ENCODE data around the gene ATP10B. TPM values are rescaled to one million over a fixed set of nuclear protein-coding genes. Genes with fewer than 3 reads are reported as not detected.

Gene ATP10B
- total RNA-seq, 1 experiment from 2014 or later = 0.11 TPM

- H3K4me1 Mint-ChIP-seq = peaks cover 13% of the 10 kb centered on the region; the same call in 1 of the 2 replicates
These were observed 217.0 kb downstream of the ATP10B start for GRCh38 chr5:160635046-160635445.

GRCh38 chr5:160629003-160629402 lies 223.0 kb downstream of the ATP10B start:
- TF ChIP-seq HMGXB4 (CRISPR knock-in tag; IDR thresholded peaks at IDR 0.05) (no peak), SP1 (CRISPR knock-in tag; conservative IDR thresholded peaks at IDR 0.05) (no peak), ERG (CRISPR knock-in tag; IDR thresholded peaks at IDR 0.05) (no peak), USF1 (CRISPR knock-in tag; IDR thresholded peaks at IDR 0.05) (no peak), ATF1 (CRISPR knock-in tag; IDR thresholded peaks at IDR 0.05) (no peak), NR2C2 (CRISPR knock-in tag; IDR thresholded peaks at IDR 0.05) (no peak), SMAD4 (CRISPR knock-in tag; IDR thresholded peaks at IDR 0.05) (no peak)
- no peak overlapping the region for H3K27ac Mint-ChIP-seq
- no peaks in the 10 kb centered on the region for H3K27me3 Mint-ChIP-seq (ENCODE audit: low read depth)
- no peak overlapping the region for H3K4me3 Mint-ChIP-seq
- POLR2A ChIA-PET = no interaction called here
- ATAC-seq (no peak), DNase-seq (ENCODE audit: low spot score) (no peak)
- H3K36me3 Mint-ChIP-seq = no peaks in the 10 kb centered on the region
- H3K9me3 Mint-ChIP-seq = peaks cover 6% of the 10 kb centered on the region
- H3K4me1 Mint-ChIP-seq = peaks cover 25% of the 10 kb centered on the region
- CTCF ChIA-PET = interaction anchor here (1.0 kb wide), 1 partner anchor 190 kb away, joined by 4 read pairs; no protein-coding TSS in a partner anchor

More at GRCh38 chr5:160635046-160635445, 217.0 kb downstream of the ATP10B start:
- CTCF ChIA-PET = no interaction called here
- DNase-seq (ENCODE audit: low spot score) (no peak), ATAC-seq (no peak)
- no peak overlapping the region for H3K27ac Mint-ChIP-seq
- no peak overlapping the region for H3K4me3 Mint-ChIP-seq
- peaks cover 6% of the 10 kb centered on the region for H3K9me3 Mint-ChIP-seq
- POLR2A ChIA-PET = no interaction called here
- no peak for TF ChIP-seq NFE2L1 (CRISPR knock-in tag; IDR thresholded peaks at IDR 0.05)
- TF ChIP-seq ZBTB21 (CRISPR knock-in tag; IDR thresholded peaks at IDR 0.05; ENCODE audit: borderline replicate concordance) = no peak
- no peak for TF ChIP-seq JUN (CRISPR knock-in tag; IDR thresholded peaks at IDR 0.05)
- TF ChIP-seq TCF7 (CRISPR knock-in tag; IDR thresholded peaks at IDR 0.05; ENCODE audit: low read depth) = no peak
- no peaks in the 10 kb centered on the region for H3K36me3 Mint-ChIP-seq
- H3K27me3 Mint-ChIP-seq (ENCODE audit: low read depth) = no peaks in the 10 kb centered on the region; the same call in 1 of the 2 replicates

- Mint-ChIP-seq H3K9me3 (peaks cover 6% of the 10 kb centered on the region), H3K4me3 (no peak overlapping the region), H3K27ac (no peak overlapping the region), H3K27me3 (ENCODE audit: low read depth) (no peaks in the 10 kb centered on the region), H3K4me1 (peaks cover 25% of the 10 kb centered on the region), H3K36me3 (no peaks in the 10 kb centered on the region)
- ATAC-seq (no peak), DNase-seq (ENCODE audit: low spot score) (no peak)
- ChIA-PET POLR2A (no interaction called here), CTCF (interaction anchor here (1.0 kb wide), 1 partner anchor 190 kb away, joined by 4 read pairs; no protein-coding TSS in a partner anchor)
- no peak for TF ChIP-seq SMAD3 (CRISPR knock-in tag; IDR thresholded peaks at IDR 0.05; ENCODE audit: borderline replicate concordance)
- no peak for TF ChIP-seq ARID4B (CRISPR knock-in tag; IDR thresholded peaks at IDR 0.05; ENCODE audit: borderline replicate concordance)
- no peak for TF ChIP-seq JAZF1 (CRISPR knock-in tag; IDR thresholded peaks at IDR 0.05)
- TF ChIP-seq ATF6 (CRISPR knock-in tag; IDR thresholded peaks at IDR 0.05) = no peak
- TF ChIP-seq MXD4 (CRISPR knock-in tag; IDR thresholded peaks at IDR 0.05; ENCODE audit: borderline replicate concordance) = no peak
- no peak for TF ChIP-seq ZNF281 (CRISPR knock-in tag; IDR thresholded peaks at IDR 0.05)
- no peak for TF ChIP-seq NR3C1 (CRISPR knock-in tag; conservative IDR thresholded peaks at IDR 0.05; ENCODE audit: low read depth)
These were observed 223.4 kb downstream of the ATP10B start for GRCh38 chr5:160628619-160628968.

Measured in WTC11 (cell line).